Neural cell (in vitro differentiated cells): Measurements from ENCODE around the gene SLC39A7. TPM values are rescaled to one million over a fixed set of nuclear protein-coding genes. Genes with fewer than 3 reads are reported as not detected.

ENCODE experiments used
- H2AFZ ChIP-seq: fragments of 200-600, 300-800 bp; sonication (generic), shearing (Covaris generic); 2 replicates; pipeline ENCODE4 v1.6.0; 2014; ENCODE audit warnings: low read depth, mild to moderate bottlenecking, antibody characterized with exemption, low read length, moderate library complexity
- H3F3A ChIP-seq: fragments of 200-600 bp; shearing (Covaris generic); 2 replicates; pipeline ENCODE4 v1.6.1; 2016; ENCODE audit warnings: mild to moderate bottlenecking, moderate library complexity, mixed read lengths, antibody characterized with exemption, low read length; ENCODE audit not compliant: insufficient read depth, poor library complexity, severe bottlenecking
- H3K27ac ChIP-seq: fragments of 200-600, 300-800 bp; sonication (generic), shearing (Covaris generic); 2 replicates; pipeline ENCODE4 v1.5.1; 2014; ENCODE audit warnings: mild to moderate bottlenecking, low read length, moderate library complexity
- H3K27me3 ChIP-seq: fragments of 300-800, 200-600 bp; sonication (generic), shearing (Covaris generic); 2 replicates; pipeline ENCODE4 v1.6.0; 2014; ENCODE audit warnings: mild to moderate bottlenecking, low read depth, low read length, moderate library complexity; ENCODE audit not compliant: insufficient read depth
- H3K36me3 ChIP-seq: fragments of 300-800, 200-600 bp; sonication (generic), shearing (Covaris generic); 2 replicates; pipeline ENCODE4 v1.5.1; 2014; ENCODE audit warnings: mild to moderate bottlenecking, antibody characterized with exemption, low read length, moderate library complexity; ENCODE audit not compliant: insufficient read depth
- H3K4me2 ChIP-seq: fragments of 300-800, 200-600 bp; sonication (generic), shearing (Covaris generic); 2 replicates; pipeline ENCODE4 v1.6.0; 2014; ENCODE audit warnings: mild to moderate bottlenecking, low read length
- H3K4me3 ChIP-seq: fragments of 300-800, 200-600 bp; sonication (generic), shearing (Covaris generic); 2 replicates; pipeline ENCODE4 v1.5.1; 2014; ENCODE audit warnings: mild to moderate bottlenecking, low read length, moderate library complexity
- H3K79me2 ChIP-seq: fragments of 200-600 bp; shearing (Covaris generic); replicated peaks from 2 replicates; pipeline ENCODE4 v1.6.0; 2014; ENCODE audit warnings: mild to moderate bottlenecking, low read length, moderate library complexity; ENCODE audit not compliant: insufficient read depth
- H3K9ac ChIP-seq: fragments of 300-800, 200-600 bp; sonication (generic), shearing (Covaris generic); 2 replicates; pipeline ENCODE4 v1.6.1; 2016; ENCODE audit warnings: mild to moderate bottlenecking, low read length, mixed read lengths
- H3K9me2 ChIP-seq: fragments of 200-600 bp; shearing (Covaris generic); 2 replicates; pipeline ENCODE4 v1.6.1; 2016; ENCODE audit warnings: mild to moderate bottlenecking, low read length, mixed read lengths; ENCODE audit not compliant: insufficient read depth
- H3K9me3 ChIP-seq: fragments of 200-600, 300-800 bp; sonication (generic), shearing (Covaris generic); 2 replicates; pipeline ENCODE4 v1.6.1; 2016; ENCODE audit warnings: mild to moderate bottlenecking, mixed run types, low read length, moderate library complexity, mixed read lengths
- H4K20me1 ChIP-seq: fragments of 200-600 bp; shearing (Covaris generic); 2 replicates; pipeline ENCODE4 v1.6.1; 2016; ENCODE audit warnings: mild to moderate bottlenecking, mixed run types; ENCODE audit not compliant: insufficient read depth
- EP300 ChIP-seq: fragments of 450-650 bp; conservative IDR thresholded peaks from 2 replicates; pipeline ENCODE4 v1.6.1; 2014; ENCODE audit warnings: antibody characterized with exemption, mild to moderate bottlenecking, moderate library complexity; ENCODE audit not compliant: poor library complexity, severe bottlenecking
- EZH2 ChIP-seq: fragments of 200-600, 300-800 bp; shearing (Covaris generic), sonication (generic); IDR thresholded peaks from 2 replicates; pipeline ENCODE4 v1.6.1; 2014; ENCODE audit warnings: antibody characterized with exemption, low read length, borderline replicate concordance, mild to moderate bottlenecking; ENCODE audit not compliant: insufficient read depth, poor library complexity, severe bottlenecking
- MXI1 ChIP-seq: fragments of 450-650 bp; conservative IDR thresholded peaks from 2 replicates; pipeline ENCODE4 v1.6.1; 2014; ENCODE audit warnings: antibody characterized with exemption, mild to moderate bottlenecking; ENCODE audit not compliant: poor library complexity, severe bottlenecking
- POLR2AphosphoS5 ChIP-seq: IDR thresholded peaks from 2 replicates; pipeline ENCODE4 v1.6.1; 2012
- RAD21 ChIP-seq: fragments of 450-650 bp; conservative IDR thresholded peaks from 2 replicates; pipeline ENCODE4 v1.6.1; 2014; ENCODE audit warnings: antibody characterized with exemption, mild to moderate bottlenecking, moderate library complexity
- SMC3 ChIP-seq: fragments of 450-650 bp; conservative IDR thresholded peaks from 2 replicates; pipeline ENCODE4 v1.6.1; 2014; ENCODE audit warnings: antibody characterized with exemption, mild to moderate bottlenecking, moderate library complexity; ENCODE audit not compliant: poor library complexity
- TAF1 ChIP-seq: IDR thresholded peaks from 2 replicates; pipeline ENCODE4 v1.6.1; 2012; ENCODE audit warnings: low read depth
- polyA plus RNA-seq: library from polyadenylated mRNA; depleted of rRNA; stranded (reverse); fragments of >200 nt; gene quantifications from 2 replicates; pipeline ENCODE4 v1.2.3, GENCODE V29; 2014
- TF ChIP-seq, protein P1 (sequence below): IDR thresholded peaks from 2 replicates; pipeline ENCODE4 v1.6.1; 2012; ENCODE audit warnings: borderline replicate concordance
- TF ChIP-seq, protein P2 (sequence below): fragments of 450-650 bp; IDR thresholded peaks from 2 replicates; pipeline ENCODE4 v1.5.1; 2014; ENCODE audit warnings: antibody characterized with exemption, mild to moderate bottlenecking, moderate library complexity; ENCODE audit not compliant: poor library complexity, severe bottlenecking

The SLC39A7 gene
- polyA plus RNA-seq, 1 donor from 2014 or later = 99.8 TPM

DNA sequence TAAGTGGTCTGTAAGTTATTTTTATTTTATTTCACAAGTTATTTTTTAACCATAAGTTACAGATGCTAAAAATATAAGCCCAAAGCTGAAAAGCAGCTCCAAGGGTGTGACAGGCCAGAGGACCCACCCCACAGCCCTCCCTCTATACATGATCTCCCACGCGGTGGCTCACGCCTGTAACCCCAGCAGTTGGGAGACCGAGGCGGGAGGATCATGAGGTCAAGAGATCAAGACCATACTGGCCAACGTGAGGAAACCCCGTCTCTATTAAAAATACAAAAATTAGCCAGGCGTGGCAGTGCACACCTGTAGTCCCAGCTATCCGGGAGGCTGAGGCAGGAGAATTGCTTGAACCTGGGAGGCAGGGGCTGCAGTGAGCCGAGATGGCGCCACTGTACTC, 40.6 kb upstream of the SLC39A7 start:
- Histone ChIP-seq H3K9ac (no peak overlapping the region), H3K27me3 (peaks cover 8% of the 10 kb centered on the region), H3K9me3 (no peaks in the 10 kb centered on the region), H3K9me2 (no peaks in the 10 kb centered on the region), H2AFZ (no peak overlapping the region), H3F3A (no peaks in the 10 kb centered on the region), H3K79me2 (no peaks in the 10 kb centered on the region), H3K36me3 (no peaks in the 10 kb centered on the region), H3K4me3 (no peak overlapping the region), H3K4me2 (no peak overlapping the region), H3K27ac (no peak overlapping the region), H4K20me1 (no peaks in the 10 kb centered on the region)
- TF ChIP-seq EP300 (no peak), EZH2 (no peak), MXI1 (no peak), RAD21 (no peak), POLR2AphosphoS5 (no peak), TAF1 (no peak), SMC3 (no peak)
- TF ChIP-seq, protein P1, sequence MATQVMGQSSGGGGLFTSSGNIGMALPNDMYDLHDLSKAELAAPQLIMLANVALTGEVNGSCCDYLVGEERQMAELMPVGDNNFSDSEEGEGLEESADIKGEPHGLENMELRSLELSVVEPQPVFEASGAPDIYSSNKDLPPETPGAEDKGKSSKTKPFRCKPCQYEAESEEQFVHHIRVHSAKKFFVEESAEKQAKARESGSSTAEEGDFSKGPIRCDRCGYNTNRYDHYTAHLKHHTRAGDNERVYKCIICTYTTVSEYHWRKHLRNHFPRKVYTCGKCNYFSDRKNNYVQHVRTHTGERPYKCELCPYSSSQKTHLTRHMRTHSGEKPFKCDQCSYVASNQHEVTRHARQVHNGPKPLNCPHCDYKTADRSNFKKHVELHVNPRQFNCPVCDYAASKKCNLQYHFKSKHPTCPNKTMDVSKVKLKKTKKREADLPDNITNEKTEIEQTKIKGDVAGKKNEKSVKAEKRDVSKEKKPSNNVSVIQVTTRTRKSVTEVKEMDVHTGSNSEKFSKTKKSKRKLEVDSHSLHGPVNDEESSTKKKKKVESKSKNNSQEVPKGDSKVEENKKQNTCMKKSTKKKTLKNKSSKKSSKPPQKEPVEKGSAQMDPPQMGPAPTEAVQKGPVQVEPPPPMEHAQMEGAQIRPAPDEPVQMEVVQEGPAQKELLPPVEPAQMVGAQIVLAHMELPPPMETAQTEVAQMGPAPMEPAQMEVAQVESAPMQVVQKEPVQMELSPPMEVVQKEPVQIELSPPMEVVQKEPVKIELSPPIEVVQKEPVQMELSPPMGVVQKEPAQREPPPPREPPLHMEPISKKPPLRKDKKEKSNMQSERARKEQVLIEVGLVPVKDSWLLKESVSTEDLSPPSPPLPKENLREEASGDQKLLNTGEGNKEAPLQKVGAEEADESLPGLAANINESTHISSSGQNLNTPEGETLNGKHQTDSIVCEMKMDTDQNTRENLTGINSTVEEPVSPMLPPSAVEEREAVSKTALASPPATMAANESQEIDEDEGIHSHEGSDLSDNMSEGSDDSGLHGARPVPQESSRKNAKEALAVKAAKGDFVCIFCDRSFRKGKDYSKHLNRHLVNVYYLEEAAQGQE = no peak
- TF ChIP-seq, protein P2, sequence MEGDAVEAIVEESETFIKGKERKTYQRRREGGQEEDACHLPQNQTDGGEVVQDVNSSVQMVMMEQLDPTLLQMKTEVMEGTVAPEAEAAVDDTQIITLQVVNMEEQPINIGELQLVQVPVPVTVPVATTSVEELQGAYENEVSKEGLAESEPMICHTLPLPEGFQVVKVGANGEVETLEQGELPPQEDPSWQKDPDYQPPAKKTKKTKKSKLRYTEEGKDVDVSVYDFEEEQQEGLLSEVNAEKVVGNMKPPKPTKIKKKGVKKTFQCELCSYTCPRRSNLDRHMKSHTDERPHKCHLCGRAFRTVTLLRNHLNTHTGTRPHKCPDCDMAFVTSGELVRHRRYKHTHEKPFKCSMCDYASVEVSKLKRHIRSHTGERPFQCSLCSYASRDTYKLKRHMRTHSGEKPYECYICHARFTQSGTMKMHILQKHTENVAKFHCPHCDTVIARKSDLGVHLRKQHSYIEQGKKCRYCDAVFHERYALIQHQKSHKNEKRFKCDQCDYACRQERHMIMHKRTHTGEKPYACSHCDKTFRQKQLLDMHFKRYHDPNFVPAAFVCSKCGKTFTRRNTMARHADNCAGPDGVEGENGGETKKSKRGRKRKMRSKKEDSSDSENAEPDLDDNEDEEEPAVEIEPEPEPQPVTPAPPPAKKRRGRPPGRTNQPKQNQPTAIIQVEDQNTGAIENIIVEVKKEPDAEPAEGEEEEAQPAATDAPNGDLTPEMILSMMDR = no peak

DNA sequence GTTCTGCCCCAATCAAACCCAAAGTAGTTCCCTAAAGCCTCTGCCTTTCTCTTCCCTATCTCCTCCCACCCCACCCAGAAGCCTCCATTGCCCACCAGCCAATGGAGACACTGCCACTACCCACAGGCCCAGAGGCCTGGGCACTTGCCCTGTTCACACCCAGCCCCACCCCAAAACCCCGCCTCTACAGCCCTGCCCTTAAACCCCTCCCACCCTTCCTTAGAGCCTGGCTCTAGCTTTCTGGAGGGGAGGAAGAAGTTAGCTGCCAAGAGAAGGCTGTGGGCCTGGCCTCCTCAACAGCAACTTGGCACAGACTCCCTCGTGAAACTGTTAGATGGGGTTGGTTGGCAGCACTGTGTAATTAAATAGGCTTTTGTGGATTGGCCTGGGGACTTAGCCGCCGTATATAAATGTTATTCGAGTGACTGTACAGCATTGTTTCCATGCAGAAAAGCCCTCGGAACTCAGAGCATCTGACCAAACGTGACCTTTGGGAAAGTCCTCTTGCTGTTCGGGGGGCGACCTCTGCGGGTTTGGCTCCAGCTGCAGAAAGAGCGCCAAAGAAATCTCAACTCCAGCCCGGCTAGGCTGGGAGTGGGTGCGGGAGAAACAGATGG, 39.8 kb upstream of the SLC39A7 start:
- no peaks in the 10 kb centered on the region for H3K9me2 ChIP-seq
- H3K9ac ChIP-seq = no peak overlapping the region
- no peaks in the 10 kb centered on the region for H3F3A ChIP-seq
- H3K27me3 ChIP-seq = peaks cover 8% of the 10 kb centered on the region
- H3K36me3 ChIP-seq = no peaks in the 10 kb centered on the region
- no peak overlapping the region for H3K27ac ChIP-seq
- H4K20me1 ChIP-seq = no peaks in the 10 kb centered on the region
- H2AFZ ChIP-seq = no peak overlapping the region
- TF ChIP-seq SMC3 = no peak
- TF ChIP-seq POLR2AphosphoS5 = no peak
- no peak for TF ChIP-seq EP300
- no peak for TF ChIP-seq EZH2
- TF ChIP-seq TAF1 = no peak
- no peak for TF ChIP-seq RAD21
- TF ChIP-seq, protein P1 = no peak
- no peak for TF ChIP-seq MXI1
- TF ChIP-seq, protein P2 = no peak
- H3K4me3 ChIP-seq = no peak overlapping the region
- H3K9me3 ChIP-seq = no peaks in the 10 kb centered on the region
- no peak overlapping the region for H3K4me2 ChIP-seq
- H3K79me2 ChIP-seq = no peaks in the 10 kb centered on the region
